ENCODE data around the gene DXO. TPM values are rescaled to one million over a fixed set of nuclear protein-coding genes. Genes with fewer than 3 reads are reported as not detected.

Gene DXO
- total and polyA plus RNA-seq, 2 of the 13 experiments (the other 11 are each of a cell fraction or from before 2014, with no cell fraction given), result 18.6 to 26.2 TPM

DNA sequence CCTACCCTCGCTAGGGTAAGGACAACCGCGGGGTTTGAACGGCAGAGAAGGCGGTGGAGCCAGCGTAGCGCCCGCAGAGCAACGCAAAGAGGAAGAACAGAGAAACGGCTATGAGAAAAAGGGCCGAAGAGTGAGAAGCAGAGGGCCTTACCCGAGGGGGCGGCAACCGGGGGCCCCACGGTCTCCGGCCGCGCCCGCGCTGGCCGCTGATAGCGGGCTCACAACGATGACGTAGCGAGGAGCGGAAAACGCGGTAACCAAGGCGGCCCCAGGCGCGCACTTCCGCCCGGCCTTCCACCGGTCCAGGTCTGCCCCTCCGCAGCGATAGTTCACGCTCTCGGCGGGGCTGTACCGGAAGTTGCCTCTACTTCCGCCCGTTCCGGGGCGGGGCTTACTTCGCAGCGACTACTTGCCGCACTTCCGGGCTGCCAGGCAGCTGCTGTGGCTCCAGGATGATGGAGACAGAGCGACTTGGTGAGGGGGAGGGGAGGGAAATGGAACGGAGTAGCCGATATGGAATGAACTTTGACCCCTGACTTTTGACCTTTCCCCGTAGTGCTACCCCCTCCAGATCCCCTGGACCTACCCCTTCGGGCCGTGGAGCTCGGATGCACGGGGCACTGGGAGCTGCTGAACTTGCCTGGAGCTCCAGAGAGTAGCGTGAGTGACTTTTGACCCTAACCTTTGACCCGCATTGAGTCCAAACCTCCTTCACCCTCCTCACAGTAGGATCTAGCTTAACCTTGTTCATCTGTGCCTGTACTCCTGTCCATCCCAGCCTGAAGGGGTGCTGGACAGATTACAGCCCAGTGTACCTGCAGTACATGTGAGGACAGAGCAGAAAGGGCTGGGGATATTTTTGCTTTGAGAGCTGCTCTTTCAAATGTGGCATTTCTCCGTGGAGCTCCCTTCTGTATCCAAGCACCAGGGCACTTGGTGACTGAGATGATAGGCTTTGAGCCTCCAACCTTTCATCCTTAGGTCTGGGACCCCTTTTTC lies 12.9 kb downstream of the DXO start, which contains the start of the genes NELFE and SKIC2 (continued):
- TF ChIP-seq, protein P1, sequence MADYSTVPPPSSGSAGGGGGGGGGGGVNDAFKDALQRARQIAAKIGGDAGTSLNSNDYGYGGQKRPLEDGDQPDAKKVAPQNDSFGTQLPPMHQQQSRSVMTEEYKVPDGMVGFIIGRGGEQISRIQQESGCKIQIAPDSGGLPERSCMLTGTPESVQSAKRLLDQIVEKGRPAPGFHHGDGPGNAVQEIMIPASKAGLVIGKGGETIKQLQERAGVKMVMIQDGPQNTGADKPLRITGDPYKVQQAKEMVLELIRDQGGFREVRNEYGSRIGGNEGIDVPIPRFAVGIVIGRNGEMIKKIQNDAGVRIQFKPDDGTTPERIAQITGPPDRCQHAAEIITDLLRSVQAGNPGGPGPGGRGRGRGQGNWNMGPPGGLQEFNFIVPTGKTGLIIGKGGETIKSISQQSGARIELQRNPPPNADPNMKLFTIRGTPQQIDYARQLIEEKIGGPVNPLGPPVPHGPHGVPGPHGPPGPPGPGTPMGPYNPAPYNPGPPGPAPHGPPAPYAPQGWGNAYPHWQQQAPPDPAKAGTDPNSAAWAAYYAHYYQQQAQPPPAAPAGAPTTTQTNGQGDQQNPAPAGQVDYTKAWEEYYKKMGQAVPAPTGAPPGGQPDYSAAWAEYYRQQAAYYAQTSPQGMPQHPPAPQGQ (CRISPR knock-in tag; IDR thresholded peaks at IDR 0.05; ENCODE audit: borderline replicate concordance), result no peak
- TF ChIP-seq ZNF569 (CRISPR knock-in tag; IDR thresholded peaks at IDR 0.05; ENCODE audit: borderline replicate concordance), result no peak
- TF ChIP-seq ZNF230 (CRISPR knock-in tag; IDR thresholded peaks at IDR 0.05), result peak; percentile 91
- TF ChIP-seq MAFF (IDR thresholded peaks at IDR 0.05; ENCODE audit: low read depth, low read length), result no peak
- TF ChIP-seq ZNF124 (CRISPR knock-in tag; IDR thresholded peaks at IDR 0.05), result no peak
- TF ChIP-seq, protein P2, sequence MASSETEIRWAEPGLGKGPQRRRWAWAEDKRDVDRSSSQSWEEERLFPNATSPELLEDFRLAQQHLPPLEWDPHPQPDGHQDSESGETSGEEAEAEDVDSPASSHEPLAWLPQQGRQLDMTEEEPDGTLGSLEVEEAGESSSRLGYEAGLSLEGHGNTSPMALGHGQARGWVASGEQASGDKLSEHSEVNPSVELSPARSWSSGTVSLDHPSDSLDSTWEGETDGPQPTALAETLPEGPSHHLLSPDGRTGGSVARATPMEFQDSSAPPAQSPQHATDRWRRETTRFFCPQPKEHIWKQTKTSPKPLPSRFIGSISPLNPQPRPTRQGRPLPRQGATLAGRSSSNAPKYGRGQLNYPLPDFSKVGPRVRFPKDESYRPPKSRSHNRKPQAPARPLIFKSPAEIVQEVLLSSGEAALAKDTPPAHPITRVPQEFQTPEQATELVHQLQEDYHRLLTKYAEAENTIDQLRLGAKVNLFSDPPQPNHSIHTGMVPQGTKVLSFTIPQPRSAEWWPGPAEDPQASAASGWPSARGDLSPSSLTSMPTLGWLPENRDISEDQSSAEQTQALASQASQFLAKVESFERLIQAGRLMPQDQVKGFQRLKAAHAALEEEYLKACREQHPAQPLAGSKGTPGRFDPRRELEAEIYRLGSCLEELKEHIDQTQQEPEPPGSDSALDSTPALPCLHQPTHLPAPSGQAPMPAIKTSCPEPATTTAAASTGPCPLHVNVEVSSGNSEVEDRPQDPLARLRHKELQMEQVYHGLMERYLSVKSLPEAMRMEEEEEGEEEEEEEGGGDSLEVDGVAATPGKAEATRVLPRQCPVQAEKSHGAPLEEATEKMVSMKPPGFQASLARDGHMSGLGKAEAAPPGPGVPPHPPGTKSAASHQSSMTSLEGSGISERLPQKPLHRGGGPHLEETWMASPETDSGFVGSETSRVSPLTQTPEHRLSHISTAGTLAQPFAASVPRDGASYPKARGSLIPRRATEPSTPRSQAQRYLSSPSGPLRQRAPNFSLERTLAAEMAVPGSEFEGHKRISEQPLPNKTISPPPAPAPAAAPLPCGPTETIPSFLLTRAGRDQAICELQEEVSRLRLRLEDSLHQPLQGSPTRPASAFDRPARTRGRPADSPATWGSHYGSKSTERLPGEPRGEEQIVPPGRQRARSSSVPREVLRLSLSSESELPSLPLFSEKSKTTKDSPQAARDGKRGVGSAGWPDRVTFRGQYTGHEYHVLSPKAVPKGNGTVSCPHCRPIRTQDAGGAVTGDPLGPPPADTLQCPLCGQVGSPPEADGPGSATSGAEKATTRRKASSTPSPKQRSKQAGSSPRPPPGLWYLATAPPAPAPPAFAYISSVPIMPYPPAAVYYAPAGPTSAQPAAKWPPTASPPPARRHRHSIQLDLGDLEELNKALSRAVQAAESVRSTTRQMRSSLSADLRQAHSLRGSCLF (CRISPR knock-in tag; IDR thresholded peaks at IDR 0.05; ENCODE audit: borderline replicate concordance), result no peak
- TF ChIP-seq ZNF232 (CRISPR knock-in tag; IDR thresholded peaks at IDR 0.05; ENCODE audit: borderline replicate concordance), result peak; percentile 94
- peak; percentile 74; the same call in 1 of the 2 replicates for TF ChIP-seq FOXK2 (IDR thresholded peaks at IDR 0.05)
- peak; percentile 64 for TF ChIP-seq NFYC (CRISPR knock-in tag; IDR thresholded peaks at IDR 0.05)
- TF ChIP-seq JUN (CRISPR knock-in tag; IDR thresholded peaks at IDR 0.05), result no peak
- TF ChIP-seq ZNF557 (CRISPR knock-in tag; IDR thresholded peaks at IDR 0.05), result 0 out of 2 replicates have a peak, but pooled peaks have one; percentile 21
- TF ChIP-seq ZNF607 (CRISPR knock-in tag; IDR thresholded peaks at IDR 0.05; ENCODE audit: borderline replicate concordance), result peak; percentile 23; the same call in 1 of the 2 replicates
- TF ChIP-seq, protein P3, sequence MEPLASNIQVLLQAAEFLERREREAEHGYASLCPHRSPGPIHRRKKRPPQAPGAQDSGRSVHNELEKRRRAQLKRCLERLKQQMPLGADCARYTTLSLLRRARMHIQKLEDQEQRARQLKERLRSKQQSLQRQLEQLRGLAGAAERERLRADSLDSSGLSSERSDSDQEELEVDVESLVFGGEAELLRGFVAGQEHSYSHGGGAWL (CRISPR knock-in tag; IDR thresholded peaks at IDR 0.05), result peak; percentile 85; the same call in 1 of the 2 replicates
- peak; percentile 80 for TF ChIP-seq ZNF256 (CRISPR knock-in tag; conservative IDR thresholded peaks at IDR 0.05)
- TF ChIP-seq ZNF143 (CRISPR knock-in tag; IDR thresholded peaks at IDR 0.05), result peak; percentile 78
- TF ChIP-seq, protein P4, sequence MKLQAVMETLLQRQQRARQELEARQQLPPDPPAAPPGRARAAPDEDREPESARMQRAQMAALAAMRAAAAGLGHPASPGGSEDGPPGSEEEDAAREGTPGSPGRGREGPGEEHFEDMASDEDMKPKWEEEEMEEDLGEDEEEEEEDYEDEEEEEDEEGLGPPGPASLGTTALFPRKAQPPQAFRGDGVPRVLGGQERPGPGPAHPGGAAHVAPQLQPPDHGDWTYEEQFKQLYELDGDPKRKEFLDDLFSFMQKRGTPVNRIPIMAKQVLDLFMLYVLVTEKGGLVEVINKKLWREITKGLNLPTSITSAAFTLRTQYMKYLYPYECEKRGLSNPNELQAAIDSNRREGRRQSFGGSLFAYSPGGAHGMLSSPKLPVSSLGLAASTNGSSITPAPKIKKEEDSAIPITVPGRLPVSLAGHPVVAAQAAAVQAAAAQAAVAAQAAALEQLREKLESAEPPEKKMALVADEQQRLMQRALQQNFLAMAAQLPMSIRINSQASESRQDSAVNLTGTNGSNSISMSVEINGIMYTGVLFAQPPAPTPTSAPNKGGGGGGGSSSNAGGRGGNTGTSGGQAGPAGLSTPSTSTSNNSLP (IDR thresholded peaks at IDR 0.05; ENCODE audit: low read depth, low read length), result no peak
- no peak for TF ChIP-seq ZNF850 (CRISPR knock-in tag; conservative IDR thresholded peaks at IDR 0.05)
- TF ChIP-seq ZNF530 (CRISPR knock-in tag; IDR thresholded peaks at IDR 0.05; ENCODE audit: low read depth), result no peak
- no peak for TF ChIP-seq NR3C1 (CRISPR knock-in tag; IDR thresholded peaks at IDR 0.05)
- no peak for TF ChIP-seq HOXA7 (CRISPR knock-in tag; IDR thresholded peaks at IDR 0.05)

All from HepG2 (cell line).